GM23338 (cell line): ENCODE measurements around the gene TIMM17B.

ENCODE experiments used
- CREB1 ChIP-seq: fragments of 250-450 bp; sonication (Bioruptor Pico); IDR thresholded peaks from 2 replicates; pipeline ENCODE4 v1.5.0; 2020; ENCODE audit warnings: low read depth, mild to moderate bottlenecking, moderate library complexity
- CTCF ChIP-seq, 2 experiments: fragments of 200-600 bp in 1 of 2; sonication (generic) in 1 of 2; conservative IDR thresholded peaks; 2 replicates each; pipeline versions ENCODE4 v1.5.1 to v1.6.1; 2016 to 2017; ENCODE audit warnings: antibody characterized with exemption in 2 of 2, low read depth in 2 of 2, mild to moderate bottlenecking in 2 of 2, moderate library complexity in 1 of 2
- EZH2 ChIP-seq: fragments of 200-600 bp; sonication (generic); IDR thresholded peaks from one replicate; pipeline ENCODE4 v1.8.0; 2017; ENCODE audit warnings: antibody characterized with exemption, mild to moderate bottlenecking, low read depth; ENCODE audit not compliant: unreplicated experiment
- EZH2phosphoT487 ChIP-seq: fragments of 200-600 bp; sonication (generic); IDR thresholded peaks from one replicate; pipeline ENCODE4 v1.8.1; 2018; ENCODE audit warnings: antibody characterized with exemption; ENCODE audit not compliant: unreplicated experiment
- POLR2AphosphoS5 ChIP-seq: IDR thresholded peaks from 2 replicates; pipeline ENCODE4 v1.6.1; 2016; ENCODE audit warnings: antibody characterized with exemption, low read depth
- REST ChIP-seq: IDR thresholded peaks from one replicate; pipeline ENCODE4 v1.6.1; 2018; ENCODE audit warnings: antibody characterized with exemption; ENCODE audit not compliant: unreplicated experiment
- TF ChIP-seq, protein P1 (sequence below): fragments of 250-450 bp; sonication (Bioruptor Pico); IDR thresholded peaks from 2 replicates; pipeline ENCODE4 v1.5.0; 2020; ENCODE audit warnings: mild to moderate bottlenecking, moderate library complexity
- TF ChIP-seq, protein P2 (sequence below): IDR thresholded peaks from 2 replicates; pipeline ENCODE4 v1.6.1; 2016; ENCODE audit warnings: antibody characterized with exemption

DNA sequence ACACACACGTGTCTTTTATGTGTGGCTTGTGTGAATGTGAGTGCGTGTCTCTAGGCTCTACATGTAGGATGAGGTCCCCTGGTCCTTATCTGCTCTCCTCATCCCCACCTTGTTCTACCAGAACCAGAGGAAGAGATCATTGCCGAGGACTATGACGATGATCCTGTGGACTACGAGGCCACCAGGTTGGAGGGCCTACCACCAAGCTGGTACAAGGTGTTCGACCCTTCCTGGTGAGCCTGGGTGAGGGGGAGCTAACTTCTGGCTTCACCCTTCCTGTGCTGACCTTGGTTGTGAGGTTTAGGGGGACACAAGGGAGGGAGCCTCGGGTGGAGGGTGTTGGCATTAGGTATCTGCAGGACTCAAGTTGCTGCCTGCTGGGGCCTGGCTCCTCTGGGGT is 3.5 kb upstream of the TIMM17B start:
- TF ChIP-seq EZH2, result no peak
- no peak for TF ChIP-seq CTCF (conservative IDR thresholded peaks at IDR 0.05; ENCODE audit: low read depth in 2 of 2)
- no peak for TF ChIP-seq POLR2AphosphoS5
- TF ChIP-seq REST, result no peak
- no peak for TF ChIP-seq CREB1
- TF ChIP-seq EZH2phosphoT487, result no peak
- TF ChIP-seq, protein P1, sequence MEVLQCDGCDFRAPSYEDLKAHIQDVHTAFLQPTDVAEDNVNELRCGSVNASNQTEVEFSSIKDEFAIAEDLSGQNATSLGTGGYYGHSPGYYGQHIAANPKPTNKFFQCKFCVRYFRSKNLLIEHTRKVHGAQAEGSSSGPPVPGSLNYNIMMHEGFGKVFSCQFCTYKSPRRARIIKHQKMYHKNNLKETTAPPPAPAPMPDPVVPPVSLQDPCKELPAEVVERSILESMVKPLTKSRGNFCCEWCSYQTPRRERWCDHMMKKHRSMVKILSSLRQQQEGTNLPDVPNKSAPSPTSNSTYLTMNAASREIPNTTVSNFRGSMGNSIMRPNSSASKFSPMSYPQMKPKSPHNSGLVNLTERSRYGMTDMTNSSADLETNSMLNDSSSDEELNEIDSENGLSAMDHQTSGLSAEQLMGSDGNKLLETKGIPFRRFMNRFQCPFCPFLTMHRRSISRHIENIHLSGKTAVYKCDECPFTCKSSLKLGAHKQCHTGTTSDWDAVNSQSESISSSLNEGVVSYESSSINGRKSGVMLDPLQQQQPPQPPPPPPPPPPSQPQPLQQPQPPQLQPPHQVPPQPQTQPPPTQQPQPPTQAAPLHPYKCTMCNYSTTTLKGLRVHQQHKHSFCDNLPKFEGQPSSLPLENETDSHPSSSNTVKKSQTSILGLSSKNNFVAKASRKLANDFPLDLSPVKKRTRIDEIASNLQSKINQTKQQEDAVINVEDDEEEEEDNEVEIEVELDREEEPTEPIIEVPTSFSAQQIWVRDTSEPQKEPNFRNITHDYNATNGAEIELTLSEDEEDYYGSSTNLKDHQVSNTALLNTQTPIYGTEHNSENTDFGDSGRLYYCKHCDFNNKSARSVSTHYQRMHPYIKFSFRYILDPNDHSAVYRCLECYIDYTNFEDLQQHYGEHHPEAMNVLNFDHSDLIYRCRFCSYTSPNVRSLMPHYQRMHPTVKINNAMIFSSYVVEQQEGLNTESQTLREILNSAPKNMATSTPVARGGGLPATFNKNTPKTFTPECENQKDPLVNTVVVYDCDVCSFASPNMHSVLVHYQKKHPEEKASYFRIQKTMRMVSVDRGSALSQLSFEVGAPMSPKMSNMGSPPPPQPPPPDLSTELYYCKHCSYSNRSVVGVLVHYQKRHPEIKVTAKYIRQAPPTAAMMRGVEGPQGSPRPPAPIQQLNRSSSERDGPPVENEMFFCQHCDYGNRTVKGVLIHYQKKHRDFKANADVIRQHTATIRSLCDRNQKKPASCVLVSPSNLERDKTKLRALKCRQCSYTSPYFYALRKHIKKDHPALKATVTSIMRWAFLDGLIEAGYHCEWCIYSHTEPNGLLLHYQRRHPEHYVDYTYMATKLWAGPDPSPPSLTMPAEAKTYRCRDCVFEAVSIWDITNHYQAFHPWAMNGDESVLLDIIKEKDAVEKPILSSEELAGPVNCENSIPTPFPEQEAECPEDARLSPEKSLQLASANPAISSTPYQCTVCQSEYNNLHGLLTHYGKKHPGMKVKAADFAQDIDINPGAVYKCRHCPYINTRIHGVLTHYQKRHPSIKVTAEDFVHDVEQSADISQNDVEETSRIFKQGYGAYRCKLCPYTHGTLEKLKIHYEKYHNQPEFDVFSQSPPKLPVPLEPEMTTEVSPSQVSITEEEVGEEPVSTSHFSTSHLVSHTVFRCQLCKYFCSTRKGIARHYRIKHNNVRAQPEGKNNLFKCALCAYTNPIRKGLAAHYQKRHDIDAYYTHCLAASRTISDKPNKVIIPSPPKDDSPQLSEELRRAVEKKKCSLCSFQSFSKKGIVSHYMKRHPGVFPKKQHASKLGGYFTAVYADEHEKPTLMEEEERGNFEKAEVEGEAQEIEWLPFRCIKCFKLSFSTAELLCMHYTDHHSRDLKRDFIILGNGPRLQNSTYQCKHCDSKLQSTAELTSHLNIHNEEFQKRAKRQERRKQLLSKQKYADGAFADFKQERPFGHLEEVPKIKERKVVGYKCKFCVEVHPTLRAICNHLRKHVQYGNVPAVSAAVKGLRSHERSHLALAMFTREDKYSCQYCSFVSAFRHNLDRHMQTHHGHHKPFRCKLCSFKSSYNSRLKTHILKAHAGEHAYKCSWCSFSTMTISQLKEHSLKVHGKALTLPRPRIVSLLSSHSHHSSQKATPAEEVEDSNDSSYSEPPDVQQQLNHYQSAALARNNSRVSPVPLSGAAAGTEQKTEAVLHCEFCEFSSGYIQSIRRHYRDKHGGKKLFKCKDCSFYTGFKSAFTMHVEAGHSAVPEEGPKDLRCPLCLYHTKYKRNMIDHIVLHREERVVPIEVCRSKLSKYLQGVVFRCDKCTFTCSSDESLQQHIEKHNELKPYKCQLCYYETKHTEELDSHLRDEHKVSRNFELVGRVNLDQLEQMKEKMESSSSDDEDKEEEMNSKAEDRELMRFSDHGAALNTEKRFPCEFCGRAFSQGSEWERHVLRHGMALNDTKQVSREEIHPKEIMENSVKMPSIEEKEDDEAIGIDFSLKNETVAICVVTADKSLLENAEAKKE (CRISPR knock-in tag), result no peak
- TF ChIP-seq, protein P2, sequence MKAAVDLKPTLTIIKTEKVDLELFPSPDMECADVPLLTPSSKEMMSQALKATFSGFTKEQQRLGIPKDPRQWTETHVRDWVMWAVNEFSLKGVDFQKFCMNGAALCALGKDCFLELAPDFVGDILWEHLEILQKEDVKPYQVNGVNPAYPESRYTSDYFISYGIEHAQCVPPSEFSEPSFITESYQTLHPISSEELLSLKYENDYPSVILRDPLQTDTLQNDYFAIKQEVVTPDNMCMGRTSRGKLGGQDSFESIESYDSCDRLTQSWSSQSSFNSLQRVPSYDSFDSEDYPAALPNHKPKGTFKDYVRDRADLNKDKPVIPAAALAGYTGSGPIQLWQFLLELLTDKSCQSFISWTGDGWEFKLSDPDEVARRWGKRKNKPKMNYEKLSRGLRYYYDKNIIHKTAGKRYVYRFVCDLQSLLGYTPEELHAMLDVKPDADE, result no peak
